H1 (cell line): ENCODE data around the gene GP2. TPM values are rescaled to one million over a fixed set of nuclear protein-coding genes. Genes with fewer than 3 reads are reported as not detected.

Source experiments
- CTCF ChIA-PET: fragments of 300-600 bp; sonication (Branson Sonifier 250); formaldehyde crosslinking; loops from one replicate; lab custom pipeline; 2021; ENCODE audit not compliant: partially characterized antibody; lab: Charles Lee
- POLR2A ChIA-PET: fragments of 300-600 bp; sonication (Branson Sonifier 250); formaldehyde crosslinking; loops from one replicate; lab custom pipeline; 2021; ENCODE audit warnings: inconsistent platforms; ENCODE audit not compliant: partially characterized antibody; lab: Charles Lee
- DNase-seq, 2 experiments: peaks; one replicate each; pipeline versions ENCODE4 v3.0.0 to v3.0.0-alpha.2; 2010 to 2022; ENCODE audit warnings: low spot score in 2 of 2, low read depth in 1 of 2, mixed read lengths in 1 of 2
- FAIRE-seq: peaks from 2 replicates; lab custom pipeline; 2011; peaks lifted over from hg19 to GRCh38; lab: Jason Lieb, UNC
- H2AFZ ChIP-seq: 2 replicates; pipeline ENCODE4 v1.8.1; 2012; ENCODE audit warnings: low read length, inconsistent platforms
- H2AK5ac ChIP-seq: 2 replicates; pipeline ENCODE4 v1.6.1; 2013; ENCODE audit warnings: low read depth, low read length
- H2BK120ac ChIP-seq: replicated peaks from 2 replicates; pipeline ENCODE3; 2013; ENCODE audit warnings: low read depth, low read length, inconsistent platforms
- H2BK12ac ChIP-seq: 2 replicates; pipeline ENCODE4 v1.6.1; 2013; ENCODE audit warnings: low read depth, low read length
- H2BK15ac ChIP-seq: 2 replicates; pipeline ENCODE4 v1.6.1; 2013; ENCODE audit warnings: low read length
- H2BK20ac ChIP-seq: 2 replicates; pipeline ENCODE4 v1.6.1; 2013; ENCODE audit warnings: low read length
- H2BK5ac ChIP-seq: 2 replicates; pipeline ENCODE4 v1.6.1; 2013; ENCODE audit warnings: low read depth, low read length
- H3K14ac ChIP-seq: 2 replicates; pipeline ENCODE4 v1.6.1; 2013; ENCODE audit warnings: inconsistent platforms; ENCODE audit not compliant: insufficient read length
- H3K18ac ChIP-seq: 2 replicates; pipeline ENCODE4 v1.6.1; 2013; ENCODE audit warnings: low read length; ENCODE audit errors: extremely low read depth
- H3K23ac ChIP-seq: 2 replicates; pipeline ENCODE4 v1.6.1; 2013; ENCODE audit warnings: inconsistent platforms; ENCODE audit not compliant: insufficient read length
- H3K23me2 ChIP-seq: 2 replicates; pipeline ENCODE4 v1.6.1; 2013; ENCODE audit warnings: low read depth, low read length
- H3K27ac ChIP-seq: 2 replicates; pipeline ENCODE4 v1.6.1; 2011; ENCODE audit warnings: low read depth, low read length, inconsistent platforms
- H3K27me3 ChIP-seq, 4 experiments: replicated peaks in 1 of 4; 1 replicate in 1 of 4; 2 replicates in 3 of 4; pipeline versions ENCODE4 v1.6.1 to v1.8.1; 2011 to 2013; ENCODE audit warnings: low read length in 3 of 4, mild to moderate bottlenecking in 3 of 4, inconsistent platforms in 2 of 4, mixed read lengths in 2 of 4, moderate library complexity in 1 of 4; ENCODE audit not compliant: control insufficient read depth in 3 of 4, insufficient read depth in 3 of 4; ENCODE audit errors: extremely low read depth in 1 of 4
- H3K36me3 ChIP-seq, 4 experiments: 2 replicates each; pipeline versions ENCODE4 v1.6.1 to v1.8.1; 2011 to 2013; ENCODE audit warnings: mild to moderate bottlenecking in 4 of 4, low read length in 3 of 4, moderate library complexity in 2 of 4, control low read depth in 1 of 4, inconsistent platforms in 1 of 4; ENCODE audit not compliant: insufficient read depth in 4 of 4, control insufficient read depth in 2 of 4
- H3K4ac ChIP-seq: replicated peaks from 2 replicates; pipeline ENCODE3; 2013; ENCODE audit warnings: low read length, low read depth, mixed read lengths, inconsistent platforms; ENCODE audit not compliant: insufficient read length
- H3K4me1 ChIP-seq, 4 experiments: replicated peaks in 1 of 4; 1 replicate in 1 of 4; 2 replicates in 3 of 4; pipeline versions ENCODE4 v1.6.1 to v1.8.1; 2011 to 2013; ENCODE audit warnings: low read length in 3 of 4, inconsistent platforms in 2 of 4, mixed read lengths in 1 of 4; ENCODE audit not compliant: insufficient read depth in 4 of 4, control insufficient read depth in 3 of 4
- H3K4me2 ChIP-seq, 2 experiments: 2 replicates each; pipeline versions ENCODE4 v1.6.1 to v1.8.1; 2011 to 2013; ENCODE audit warnings: low read depth in 2 of 2, low read length in 2 of 2, control low read depth in 1 of 2, inconsistent platforms in 1 of 2, mild to moderate bottlenecking in 1 of 2; ENCODE audit not compliant: insufficient read depth in 1 of 2
- H3K4me3 ChIP-seq, 4 experiments: fragments of 200-600, 300-600 bp in 1 of 4; sonication (generic), shearing (Covaris generic), sonication (Bioruptor Twin) in 1 of 4; 2 replicates each; pipeline versions ENCODE4 v1.5.1 to v1.8.1; 2011 to 2016; ENCODE audit warnings: low read length in 4 of 4, low read depth in 3 of 4, control low read depth in 2 of 4, inconsistent platforms in 2 of 4, mild to moderate bottlenecking in 2 of 4, mixed read lengths in 1 of 4, moderate library complexity in 1 of 4; ENCODE audit not compliant: insufficient read depth in 2 of 4; ENCODE audit errors: extremely low read depth in 1 of 4
- H3K56ac ChIP-seq: replicated peaks from 2 replicates; pipeline ENCODE3; 2013; ENCODE audit warnings: low read depth, mild to moderate bottlenecking, mixed read lengths, low read length, inconsistent platforms; ENCODE audit not compliant: insufficient read length
- H3K79me1 ChIP-seq: 2 replicates; pipeline ENCODE4 v1.6.1; 2013; ENCODE audit warnings: low read depth, low read length, control low read depth
- H3K79me2 ChIP-seq, 2 experiments: 2 replicates each; pipeline versions ENCODE4 v1.6.1 to v1.8.1; 2012 to 2013; ENCODE audit warnings: low read length in 2 of 2, mild to moderate bottlenecking in 2 of 2, inconsistent platforms in 1 of 2; ENCODE audit not compliant: insufficient read depth in 2 of 2, control insufficient read depth in 1 of 2
- H3K9ac ChIP-seq, 4 experiments: replicated peaks in 1 of 4; 1 replicate in 1 of 4; 2 replicates in 3 of 4; pipeline versions ENCODE4 v1.6.1 to v1.8.1; 2011 to 2013; ENCODE audit warnings: low read depth in 3 of 4, low read length in 3 of 4, control low read depth in 2 of 4, mild to moderate bottlenecking in 2 of 4, moderate library complexity in 2 of 4, inconsistent platforms in 1 of 4; ENCODE audit errors: extremely low read depth in 1 of 4
- H3K9me3 ChIP-seq, 2 experiments: 2 replicates each; pipeline versions ENCODE4 v1.6.1 to v1.8.1; 2012 to 2013; ENCODE audit warnings: mild to moderate bottlenecking in 2 of 2, moderate library complexity in 2 of 2, control low read depth in 1 of 2, inconsistent platforms in 1 of 2, low read depth in 1 of 2, low read length in 1 of 2, mixed read lengths in 1 of 2; ENCODE audit not compliant: insufficient read depth in 2 of 2
- H4K20me1 ChIP-seq, 2 experiments: replicated peaks in 1 of 2; 2 replicates each; pipeline versions ENCODE3 to v1.8.1; 2011 to 2013; ENCODE audit warnings: inconsistent platforms in 2 of 2, low read length in 2 of 2, mild to moderate bottlenecking in 1 of 2; ENCODE audit not compliant: insufficient read depth in 2 of 2, control insufficient read depth in 1 of 2
- H4K5ac ChIP-seq: 2 replicates; pipeline ENCODE4 v1.6.1; 2013; ENCODE audit warnings: low read length, low read depth, mixed read lengths, inconsistent platforms; ENCODE audit not compliant: insufficient read length
- H4K8ac ChIP-seq: 2 replicates; pipeline ENCODE4 v1.8.0; 2013; ENCODE audit warnings: mild to moderate bottlenecking, moderate library complexity, low read length, inconsistent platforms; ENCODE audit not compliant: insufficient read depth; ENCODE audit errors: extremely low read depth
- H4K91ac ChIP-seq: replicated peaks from 2 replicates; pipeline ENCODE3; 2013; ENCODE audit warnings: low read length, mixed read lengths, inconsistent platforms; ENCODE audit not compliant: insufficient read length
- ATF2 ChIP-seq: IDR thresholded peaks from 2 replicates; pipeline ENCODE4 v1.6.1; 2012; ENCODE audit warnings: low read length, inconsistent platforms
- BRCA1 ChIP-seq: IDR thresholded peaks from 2 replicates; pipeline ENCODE4 v1.6.1; 2012; ENCODE audit warnings: low read depth, low read length, improper control_type of control experiment
- CHD2 ChIP-seq: IDR thresholded peaks from 2 replicates; pipeline ENCODE4 v1.6.1; 2012; ENCODE audit warnings: low read length, improper control_type of control experiment
- EZH2 ChIP-seq: fragments of 200-600 bp; sonication (generic); IDR thresholded peaks from 2 replicates; pipeline ENCODE4 v1.7.1; 2012; ENCODE audit warnings: low read depth, mild to moderate bottlenecking, moderate library complexity, low read length, inconsistent platforms; ENCODE audit not compliant: severe bottlenecking
- FOSL1 ChIP-seq: IDR thresholded peaks from 2 replicates; pipeline ENCODE4 v1.6.1; 2011; ENCODE audit warnings: mild to moderate bottlenecking, low read depth, low read length, moderate library complexity; ENCODE audit not compliant: insufficient read depth
- GABPA ChIP-seq: IDR thresholded peaks from 2 replicates; pipeline ENCODE4 v1.6.1; 2011; ENCODE audit warnings: mild to moderate bottlenecking, low read length, moderate library complexity, borderline replicate concordance; ENCODE audit not compliant: insufficient read depth
- JUND ChIP-seq: IDR thresholded peaks from 2 replicates; pipeline ENCODE4 v1.6.1; 2011; ENCODE audit warnings: mild to moderate bottlenecking, improper control_type of control experiment, low read length
- NANOG ChIP-seq: IDR thresholded peaks from 2 replicates; pipeline ENCODE4 v1.6.1; 2011; ENCODE audit warnings: low read length, low read depth, mild to moderate bottlenecking, inconsistent platforms; ENCODE audit not compliant: insufficient read depth, poor library complexity, severe bottlenecking
- RNF2 ChIP-seq: fragments of 200-900, 300-1000 bp; sonication (generic); IDR thresholded peaks from 2 replicates; pipeline ENCODE4 v1.7.1; 2016; ENCODE audit warnings: borderline replicate concordance, low read depth, mild to moderate bottlenecking, antibody characterized with exemption, low read length; ENCODE audit not compliant: poor library complexity, severe bottlenecking; ENCODE audit errors: missing control alignments
- RXRA ChIP-seq: IDR thresholded peaks from 2 replicates; pipeline ENCODE4 v1.6.1; 2011; ENCODE audit warnings: low read depth, mild to moderate bottlenecking, low read length, moderate library complexity; ENCODE audit not compliant: insufficient read depth
- TCF12 ChIP-seq: IDR thresholded peaks from 2 replicates; pipeline ENCODE4 v1.6.1; 2011; ENCODE audit warnings: low read depth, mild to moderate bottlenecking, low read length
- YY1 ChIP-seq: IDR thresholded peaks from 2 replicates; pipeline ENCODE4 v1.6.1; 2011; ENCODE audit warnings: low read depth, mild to moderate bottlenecking, low read length
- WGBS, 2 experiments: shearing (Covaris generic) in 1 of 2; methylation state at CpG; one replicate each; pipeline versions ENCODE4 v1.1.6 to v1.1.7; 2013 to 2015; ENCODE audit warnings: low lambda C conversion rate in 2 of 2, mixed read lengths in 2 of 2, inconsistent platforms in 1 of 2, low coverage in 1 of 2, missing lambda C conversion rate in 1 of 2; ENCODE audit not compliant: insufficient replicate concordance in 2 of 2, insufficient coverage in 1 of 2, insufficient read length in 1 of 2; ENCODE audit errors: extremely low coverage in 1 of 2, missing lambda C conversion rate in 1 of 2; 5-methylcytosine and 5-hydroxymethylcytosine counted together
- polyA plus RNA-seq, 7 experiments: library from polyadenylated mRNA; depleted of rRNA in 3 of 7; stranded (reverse) in 5 of 7; unstranded in 2 of 7; fragments of >200 nt in 5 of 7; fragments of 200-250 nt in 2 of 7; gene quantifications; 1 replicate in 5 of 7; 2 replicates in 1 of 7; 4 replicates in 1 of 7; pipeline versions ENCODE4 v1.2.1 to v1.2.3, GENCODE V29; 2011 to 2013; ENCODE audit warnings: missing spikeins in 2 of 7, mixed read lengths in 2 of 7
- total RNA-seq: library from RNA; stranded (reverse); fragmentation: NEBNext Ultra II Directional; extraction: Animal tissue kit (Norgen Biotek cat#: 25700); gene quantifications from 2 replicates; pipeline ENCODE4 v1.2.1, GENCODE V29; 2021

The GP2 gene
- total and polyA plus RNA-seq, 2 of the 8 experiments (the other 6 are each of a cell fraction or from before 2014, with no cell fraction given): not detected

GRCh38 chr16:20352615-20353014 lies 25.3 kb upstream of the GP2 start, which contains the start of gene UMOD:
UMOD (minus strand) TSS chr16:20352715; CDS start chr16:20350737, 1,978 bp downstream.
- no peak within 1 kb of the TSS for H3K27ac ChIP-seq
- DNase-seq: no peak
- H3K23ac ChIP-seq: no peak within 1 kb of the TSS
- no peak within 1 kb of the TSS for H3K4me3 ChIP-seq
- no peak within 1 kb of the TSS for H3K18ac ChIP-seq
- no peak within 1 kb of the TSS for H2BK15ac ChIP-seq
- H3K9ac ChIP-seq: no peak within 1 kb of the TSS
- no peaks in the 10 kb centered on the region for H3K27me3 ChIP-seq
- H4K20me1 ChIP-seq: no peaks in the 10 kb centered on the region
- no peak within 1 kb of the TSS for H2AK5ac ChIP-seq
- H4K91ac ChIP-seq: no peak within 1 kb of the TSS
- no peak within 1 kb of the TSS for H2AFZ ChIP-seq
- no peak within 1 kb of the TSS for H3K14ac ChIP-seq
- CTCF ChIA-PET: interaction anchor here (1.0 to 1.1 kb wide), 2 partner anchors 13 to 33 kb away, joined by 5 read pairs; no protein-coding TSS in a partner anchor
- H3K4me2 ChIP-seq: no peak within 1 kb of the TSS
- no peak within 1 kb of the TSS for H4K5ac ChIP-seq
- POLR2A ChIA-PET: no interaction called here
- 95% methylated on average over 2 of the region's 2 CpGs; no CpG with 5 or more reads in 1 of the 2 experiments for WGBS, 2 experiments
- no peak within 1 kb of the TSS for H4K8ac ChIP-seq
- H2BK120ac ChIP-seq: no peak within 1 kb of the TSS
- no peak within 1 kb of the TSS for H2BK12ac ChIP-seq
- H3K4ac ChIP-seq: no peak within 1 kb of the TSS
- no peaks in the 10 kb centered on the region for H3K79me2 ChIP-seq
- 0 out of 4 replicates have a peak, but pooled peaks cover 3 to 8% of the 10 kb centered on the region in 2 experiments for H3K9me3 ChIP-seq
- H3K4me1 ChIP-seq: peaks cover 0 to 6% (median 1%) of the 10 kb centered on the region in 4 experiments; a peak in 3 of 7 replicates
- no peak within 1 kb of the TSS for H3K56ac ChIP-seq
- H3K23me2 ChIP-seq: no peaks in the 10 kb centered on the region
- H2BK5ac ChIP-seq: no peak within 1 kb of the TSS
- H3K36me3 ChIP-seq: no peaks in the 10 kb centered on the region
- no peaks in the 10 kb centered on the region for H3K79me1 ChIP-seq
- H2BK20ac ChIP-seq: no peak within 1 kb of the TSS
- FAIRE-seq: no peak
- no peak for TF ChIP-seq YY1
- no peak for TF ChIP-seq BRCA1
- no peak for TF ChIP-seq ATF2
- no peak for TF ChIP-seq GABPA
- TF ChIP-seq EZH2: no peak
- no peak for TF ChIP-seq TCF12
- TF ChIP-seq RXRA: no peak
- TF ChIP-seq FOSL1: no peak
- no peak for TF ChIP-seq JUND
- TF ChIP-seq NANOG: no peak
- TF ChIP-seq RNF2: no peak
- TF ChIP-seq CHD2: no peak
